ENCODE results near the gene SGK1.
"Not testable (repeated sequence)": the region's sequence is repeated elsewhere in the genome, so short reads cannot be mapped to it uniquely, and the experiment has no call there.

Gene SGK1

GRCh38 chr6:134187154-134187553, 130.8 kb downstream of the SGK1 start:
- DNase-seq (ENCODE audit: low spot score), result no peak

- DNase-seq (ENCODE audit: low spot score), result no peak
These were observed 131.6 kb downstream of the SGK1 start for GRCh38 chr6:134186355-134186754.

- DNase-seq (ENCODE audit: low spot score), result no peak
These were observed 132.6 kb downstream of the SGK1 start for GRCh38 chr6:134185277-134185676.

GRCh38 chr6:134183844-134184243, 134.1 kb downstream of the SGK1 start:
- no peak for DNase-seq (ENCODE audit: low spot score)

GRCh38 chr6:134182528-134182927, 135.4 kb downstream of the SGK1 start:
- DNase-seq (ENCODE audit: low spot score), result no peak

- DNase-seq (ENCODE audit: low spot score), result not testable (repeated sequence)
These were observed 136.2 kb downstream of the SGK1 start for GRCh38 chr6:134181726-134182125.

GRCh38 chr6:134181251-134181650, 136.7 kb downstream of the SGK1 start:
- not testable (repeated sequence) for DNase-seq (ENCODE audit: low spot score)

GRCh38 chr6:134180540-134180939, 137.4 kb downstream of the SGK1 start:
- not testable (repeated sequence) for DNase-seq (ENCODE audit: low spot score)

GRCh38 chr6:134178161-134179044, 139.5 kb downstream of the SGK1 start:
- DNase-seq (ENCODE audit: low spot score), result peak; percentile 85

- DNase-seq (ENCODE audit: low spot score), result no peak
These were observed 140.2 kb downstream of the SGK1 start for GRCh38 chr6:134177753-134178160.

- no peak for DNase-seq (ENCODE audit: low spot score)
These were observed 140.7 kb downstream of the SGK1 start for GRCh38 chr6:134177236-134177635.

GRCh38 chr6:134176264-134176975, 141.5 kb downstream of the SGK1 start:
- peak; percentile 55 for DNase-seq (ENCODE audit: low spot score)

GRCh38 chr6:134175532-134176263, 142.2 kb downstream of the SGK1 start:
- peak; percentile 79 for DNase-seq (ENCODE audit: low spot score)

- DNase-seq (ENCODE audit: low spot score), result peak; percentile 87
These were observed 143.0 kb downstream of the SGK1 start for GRCh38 chr6:134174672-134175531.

- peak; percentile 73 for DNase-seq (ENCODE audit: low spot score)
These were observed 143.8 kb downstream of the SGK1 start for GRCh38 chr6:134173936-134174671.

- no peak for DNase-seq (ENCODE audit: low spot score)
These were observed 144.6 kb downstream of the SGK1 start for GRCh38 chr6:134173366-134173725.

GRCh38 chr6:134172706-134173365, 145.1 kb downstream of the SGK1 start:
- DNase-seq (ENCODE audit: low spot score), result no peak

- no peak for DNase-seq (ENCODE audit: low spot score)
These were observed 145.7 kb downstream of the SGK1 start for GRCh38 chr6:134172020-134172705.

- no peak for DNase-seq (ENCODE audit: low spot score)
These were observed 146.4 kb downstream of the SGK1 start for GRCh38 chr6:134171517-134171916.

- DNase-seq (ENCODE audit: low spot score), result no peak
These were observed 147.1 kb downstream of the SGK1 start for GRCh38 chr6:134170844-134171243.
